T47D (cell line): Measurements from ENCODE around the gene CYB5R3.
"Not testable (repeated sequence)": the region's sequence is repeated elsewhere in the genome, so short reads cannot be mapped to it uniquely, and the experiment has no call there.

Experiments
- DNase-seq, 2 experiments: peaks; one replicate each; pipeline versions ENCODE4 v3.0.0 to v3.0.0-alpha.2; 2011 to 2012; ENCODE audit warnings: low read depth in 1 of 2, low spot score in 1 of 2
- JUND ChIP-seq: IDR thresholded peaks from 2 replicates; pipeline ENCODE4 v1.6.1; 2012; ENCODE audit warnings: low read depth
- in situ Hi-C: cut with HindIII; loops from 2 replicates; pipeline ENCODE4 v1.10.0; 2016; ENCODE audit warnings: low sequenced_read_pairs, low pct_unique_long_range_greater_than_20kb

Gene CYB5R3

DNA sequence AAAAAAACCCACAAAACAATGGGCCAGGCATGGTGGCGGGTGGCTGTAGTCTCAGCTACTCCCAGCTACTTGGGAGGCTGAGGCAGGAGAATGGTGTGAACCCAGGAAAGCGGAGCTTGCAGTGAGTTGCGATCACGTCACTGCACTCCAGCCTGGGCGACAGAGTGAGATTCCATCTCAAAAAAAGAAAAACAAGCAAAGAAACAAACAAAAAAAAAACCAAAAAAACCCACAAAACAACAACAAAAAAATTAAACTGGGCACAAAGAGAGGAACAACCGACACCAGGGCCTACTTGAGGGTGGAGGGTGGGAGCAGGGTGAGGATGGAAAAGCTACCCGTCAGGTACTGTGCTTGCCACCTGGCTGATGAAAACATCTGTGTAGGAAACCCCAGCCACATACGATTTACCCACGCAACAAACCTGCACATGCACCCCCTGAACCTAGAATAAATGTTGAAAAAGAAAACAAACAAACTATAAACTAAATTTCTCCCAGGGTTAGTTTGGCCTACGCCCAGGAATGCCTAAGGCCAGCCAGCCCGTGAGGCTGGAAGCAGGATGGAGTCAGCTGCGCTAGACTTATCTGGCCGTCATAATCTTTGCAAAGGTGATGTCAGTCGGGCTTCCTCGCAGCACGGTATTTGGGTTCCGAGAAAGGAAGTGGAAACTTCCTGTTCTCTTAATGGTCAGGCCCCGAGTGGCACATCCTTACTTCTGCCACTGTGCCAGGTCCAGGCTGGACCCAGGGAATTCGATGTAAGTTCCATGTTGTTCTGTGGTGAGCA lies 21.9 kb upstream of the CYB5R3 start:
- DNase-seq: no peak
- no peak for TF ChIP-seq JUND
- in situ Hi-C loops: no loop called here

DNA sequence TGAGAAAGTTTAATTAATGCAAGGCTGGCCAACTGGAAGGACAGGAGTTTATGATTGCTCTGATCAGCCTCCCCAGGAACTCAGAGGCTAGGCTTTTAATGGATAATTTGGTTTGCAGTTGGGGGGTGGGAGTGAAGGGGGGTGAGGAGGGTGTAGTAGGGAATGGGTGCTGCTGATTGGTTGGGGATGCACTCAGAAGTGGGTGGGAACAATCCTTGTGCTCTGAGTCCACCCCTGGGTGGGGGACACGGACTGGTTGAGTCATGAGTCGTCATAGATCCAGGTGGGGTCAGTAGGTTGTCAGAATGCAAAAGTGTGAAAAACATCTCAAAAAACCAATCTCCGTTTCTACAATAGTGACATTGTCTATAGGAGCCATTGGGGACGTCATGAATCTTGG lies 20.9 kb upstream of the CYB5R3 start:
- DNase-seq: no peak
- in situ Hi-C loops: no loop called here
- TF ChIP-seq JUND: no peak

DNA sequence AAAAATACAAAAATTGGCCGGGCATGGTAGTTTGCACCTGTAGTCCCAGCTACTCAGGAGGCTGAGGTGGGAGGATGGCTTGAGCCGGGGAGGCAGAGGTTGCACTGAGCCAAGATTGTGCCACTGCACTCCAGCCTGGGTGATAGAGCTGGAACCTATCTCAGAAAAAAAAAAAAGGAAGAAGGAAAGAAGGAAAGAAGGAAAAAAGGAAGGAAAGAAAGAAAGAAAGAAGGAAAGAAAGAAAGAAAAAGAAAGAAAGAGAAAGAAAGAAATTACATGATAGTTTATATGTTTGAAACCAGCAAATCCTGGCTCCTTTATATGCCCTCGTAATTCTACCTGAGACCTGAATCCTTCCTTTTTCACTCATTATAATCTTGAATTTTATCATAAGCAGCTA lies 17.2 kb upstream of the CYB5R3 start:
- in situ Hi-C loops, DNase-seq: not testable (repeated sequence)

DNA sequence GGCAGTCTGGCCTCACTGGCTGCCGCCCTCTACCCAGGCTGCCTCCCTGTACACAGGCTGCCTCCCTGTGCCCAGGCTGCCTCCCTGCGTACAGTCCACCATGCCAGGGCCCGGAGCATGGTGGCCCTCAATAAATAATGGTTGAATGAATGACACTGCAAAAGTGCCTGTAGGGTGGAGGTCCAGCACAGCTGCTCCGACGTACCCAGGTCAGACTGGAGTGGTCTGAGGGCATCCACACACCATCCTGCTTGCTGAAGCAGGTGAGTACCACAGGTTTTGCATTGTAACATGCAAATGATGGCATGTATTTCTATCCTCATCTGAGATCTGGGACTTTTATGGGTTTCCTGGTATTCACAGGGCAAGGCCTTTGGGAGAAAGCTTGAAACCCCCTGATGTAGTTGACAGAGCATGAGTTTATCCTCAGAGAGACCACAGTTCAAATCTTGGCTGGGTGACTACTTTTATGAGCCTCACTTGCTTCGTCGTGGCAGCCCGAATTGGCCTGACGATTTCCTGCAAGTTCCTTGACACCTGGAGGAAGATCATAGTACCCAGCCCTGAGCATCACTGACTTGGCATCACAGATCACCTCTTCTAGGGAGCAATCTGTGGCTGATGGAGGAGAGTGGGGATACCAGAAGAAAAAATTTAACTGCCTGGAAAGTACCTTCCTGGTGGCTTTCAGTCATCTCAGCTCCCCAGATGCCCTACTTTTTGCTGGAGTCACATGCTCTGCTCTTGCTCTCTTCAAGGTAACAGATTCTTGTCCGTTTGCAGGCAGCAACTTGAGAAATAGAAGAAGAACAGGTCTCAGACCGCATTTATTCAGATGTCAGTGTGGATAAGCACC lies 16.0 kb upstream of the CYB5R3 start:
- in situ Hi-C loops: no loop called here
- peak in 1 of 2 experiments; percentile 77 for DNase-seq
- no peak for TF ChIP-seq JUND

DNA sequence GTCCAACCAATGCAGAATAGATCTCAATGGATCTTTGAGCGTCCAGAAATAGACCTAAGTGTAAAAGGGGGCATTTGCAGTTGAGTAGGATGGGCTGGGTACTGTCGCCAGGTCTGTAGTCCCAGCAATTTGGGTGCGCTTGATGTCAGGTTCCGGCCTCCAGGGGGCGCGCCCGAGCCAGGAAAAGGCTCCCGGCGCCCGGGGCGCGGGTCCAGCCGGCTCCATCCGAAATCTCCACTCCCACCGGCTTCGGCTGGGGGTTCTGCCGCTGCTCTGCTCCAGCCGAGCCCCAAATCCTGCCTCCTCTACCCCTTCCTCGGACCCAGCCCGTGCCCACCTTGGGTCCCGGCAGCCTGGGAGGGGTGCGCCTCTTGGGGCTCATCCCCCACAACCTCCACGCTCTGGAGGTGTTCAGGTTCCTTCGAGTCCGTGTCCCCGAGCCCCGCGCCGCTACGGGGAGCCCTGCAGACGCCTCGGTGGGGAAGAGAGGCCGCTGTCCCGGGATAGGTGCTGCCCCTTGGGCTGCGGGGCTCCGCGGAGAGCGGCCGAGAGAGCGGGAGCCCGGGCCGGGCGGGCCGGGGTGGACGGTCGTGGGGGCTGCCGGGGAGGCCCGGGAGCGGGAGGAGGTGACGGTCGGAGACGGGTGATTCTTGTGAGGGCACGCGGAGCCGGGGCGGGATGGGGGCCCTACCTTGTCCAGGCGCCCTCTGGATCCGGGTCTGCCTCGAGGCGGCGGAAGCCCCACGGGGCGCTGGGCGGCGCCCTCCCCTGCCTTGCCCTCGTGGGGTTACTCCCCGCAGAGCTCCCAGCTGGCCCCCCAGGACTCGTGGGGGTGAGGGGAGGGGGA lies 13.0 kb upstream of the CYB5R3 start:
- in situ Hi-C loops: no loop called here
- TF ChIP-seq JUND: no peak
- DNase-seq: peak in 1 of 2 experiments; percentile 72

DNA sequence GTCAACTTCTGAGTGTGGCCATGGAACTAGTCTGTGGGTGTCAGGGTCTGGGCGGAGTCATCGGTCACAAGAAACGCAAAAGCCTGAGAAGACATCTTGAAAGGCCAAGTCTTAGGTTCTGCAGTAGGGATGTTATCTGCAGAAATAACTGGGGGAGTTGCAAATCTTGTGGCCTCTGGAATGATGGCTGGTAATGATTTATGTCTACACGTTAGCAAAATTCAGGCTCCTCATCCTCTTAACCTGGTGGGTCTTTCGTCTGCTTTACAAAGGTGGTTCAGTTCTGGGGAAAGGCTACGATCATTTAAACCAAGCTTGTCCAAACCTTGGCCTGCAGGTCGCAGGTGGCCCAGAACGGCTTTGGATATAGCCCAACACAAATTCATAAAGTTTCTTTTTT lies 7.4 kb upstream of the CYB5R3 start:
- no peak for TF ChIP-seq JUND
- in situ Hi-C loops: no loop called here
- no peak for DNase-seq

DNA sequence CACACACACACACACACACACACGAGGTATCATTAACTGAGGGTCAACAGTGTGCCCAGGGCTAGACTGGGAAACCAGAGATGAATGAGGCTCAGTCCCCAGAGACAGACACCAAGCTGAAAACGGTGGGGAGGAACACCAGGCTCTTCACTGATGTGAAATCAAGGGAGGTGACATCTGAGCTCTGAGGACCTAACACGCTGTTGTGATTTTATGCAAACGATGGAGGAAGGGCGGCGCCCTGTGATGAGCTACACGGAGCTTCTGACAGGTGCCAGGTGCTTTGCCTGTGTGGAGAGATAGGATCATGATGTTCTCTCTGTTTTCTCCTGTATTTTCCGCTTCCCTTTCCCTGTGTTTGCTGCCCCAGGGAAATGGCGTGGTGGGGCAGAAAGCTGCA lies 6.5 kb upstream of the CYB5R3 start:
- in situ Hi-C loops: no loop called here
- TF ChIP-seq JUND: no peak
- peak in 1 of 2 experiments; percentile 59 for DNase-seq

DNA sequence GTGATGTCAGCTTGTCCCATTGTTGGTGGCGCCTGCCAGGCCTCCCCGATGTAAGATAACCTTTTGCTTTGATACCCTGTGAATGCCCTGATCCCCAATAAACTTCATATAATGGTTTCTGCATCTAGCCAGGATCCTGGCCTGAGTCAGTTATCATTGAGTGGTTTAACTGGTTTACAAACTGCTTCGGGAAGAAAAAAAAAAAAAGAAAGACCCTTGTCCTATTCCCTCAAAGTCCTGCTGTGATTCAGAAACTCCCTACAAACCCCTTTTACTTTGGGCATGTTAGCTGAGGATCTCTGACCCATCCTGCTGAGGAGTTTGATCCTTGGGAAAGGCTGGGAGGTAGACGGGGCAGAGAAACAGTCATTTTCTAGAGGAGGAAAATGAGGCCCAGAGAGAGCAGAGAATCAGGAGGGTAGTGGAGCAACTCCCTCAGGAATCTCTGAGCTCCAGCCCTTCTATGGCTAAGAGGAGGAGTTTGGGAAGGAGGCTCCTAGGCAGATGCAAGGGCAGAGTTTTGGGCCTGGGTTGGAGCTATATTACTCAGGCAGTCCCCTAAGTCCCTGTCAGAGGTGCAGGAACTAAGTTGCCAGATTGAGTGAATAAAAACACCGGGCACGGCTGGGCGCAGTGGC lies 5.4 kb upstream of the CYB5R3 start:
- no peak for DNase-seq
- no peak for TF ChIP-seq JUND
- in situ Hi-C loops: no loop called here

DNA sequence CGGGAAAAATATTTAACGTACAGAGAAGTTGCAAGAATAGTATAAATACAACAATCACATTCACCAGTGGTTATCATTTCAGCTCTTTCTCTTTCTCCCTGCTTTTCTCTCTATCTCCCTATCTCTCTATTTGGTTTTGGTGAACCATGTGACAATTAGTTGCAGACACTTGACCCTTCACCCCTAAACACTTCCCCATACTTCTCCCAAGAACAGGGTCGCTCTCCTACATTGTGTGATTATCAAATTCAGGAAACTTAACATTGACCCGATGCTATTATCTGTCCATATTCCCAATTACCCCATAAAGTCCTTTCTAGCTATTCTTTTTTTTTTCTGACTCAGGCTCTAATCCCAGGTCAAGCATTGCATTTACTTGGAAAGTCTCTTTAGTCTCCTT lies 4.8 kb upstream of the CYB5R3 start:
- in situ Hi-C loops: no loop called here
- DNase-seq: no peak
- TF ChIP-seq JUND: no peak

DNA sequence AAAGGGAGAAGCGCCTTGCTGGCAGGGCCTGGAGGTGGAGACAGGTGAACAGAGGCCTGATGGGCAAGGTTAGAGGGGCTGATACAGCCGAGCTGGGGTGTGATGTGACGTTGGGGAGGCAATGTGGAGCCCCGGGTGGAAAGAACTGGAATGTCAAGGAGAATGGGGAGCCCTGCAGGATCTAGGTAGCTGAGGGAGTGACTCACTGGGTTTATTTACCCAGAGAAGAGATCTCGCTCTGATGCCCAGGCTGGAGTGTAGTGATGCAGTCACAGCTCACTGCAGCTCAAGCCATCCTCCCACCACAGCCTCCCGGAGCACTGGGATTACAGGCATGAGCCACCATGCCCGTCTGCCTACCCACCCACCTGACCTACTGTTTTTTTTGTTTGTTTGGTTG lies 1.9 kb upstream of the CYB5R3 start:
- no peak for TF ChIP-seq JUND
- in situ Hi-C loops: no loop called here
- DNase-seq: peak in 1 of 2 experiments; percentile 45

DNA sequence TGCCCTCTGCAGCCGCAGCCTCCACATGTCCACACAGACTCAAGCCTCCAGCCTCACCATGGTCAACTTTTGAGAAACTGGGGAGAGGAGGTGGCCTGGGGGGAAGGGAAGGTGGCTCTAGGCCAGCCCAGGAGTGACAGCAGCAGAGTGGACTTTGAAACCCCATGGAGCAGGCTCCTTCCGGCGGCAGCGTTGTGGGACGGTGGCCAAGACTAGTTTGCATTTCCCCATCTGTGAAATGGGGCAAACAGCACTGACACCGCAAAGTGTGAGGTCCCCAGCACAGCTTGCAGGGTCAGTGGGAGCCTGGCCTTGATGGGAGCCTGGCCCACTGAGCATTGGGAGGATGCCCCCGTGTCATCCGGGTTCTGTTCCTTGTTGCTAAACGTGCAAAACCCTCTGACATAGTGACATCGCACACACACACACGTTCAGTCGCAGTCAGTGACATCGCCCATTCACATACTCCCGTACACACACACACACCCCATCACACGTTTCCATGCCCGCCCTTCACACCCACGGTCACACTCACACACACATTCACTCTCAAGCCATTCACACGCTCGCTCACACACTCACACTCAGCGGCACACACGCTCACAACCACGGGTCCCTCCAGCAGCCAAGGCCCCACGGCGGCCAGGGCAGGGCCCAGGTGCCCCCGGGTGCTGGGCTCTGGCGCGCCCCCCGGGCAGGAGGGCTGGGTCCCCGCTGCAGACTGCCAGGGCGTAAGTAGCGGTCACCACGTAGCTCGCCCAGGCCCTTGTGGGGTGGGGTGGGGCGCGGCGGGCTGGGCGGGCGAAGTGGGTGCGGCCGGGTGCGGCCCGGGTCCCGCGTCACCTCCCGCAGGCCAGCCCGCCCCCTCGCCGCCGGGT lies 585 bp downstream of the CYB5R3 start:
- TF ChIP-seq JUND: no peak
- in situ Hi-C loops: no loop called here
- DNase-seq: peak in 1 of 2 experiments; percentile 60
